ENCODE data around the gene NFATC2.
"Not testable (repeated sequence)": the region's sequence is repeated elsewhere in the genome, so short reads cannot be mapped to it uniquely, and the experiment has no call there.

NFATC2 gene

GRCh38 chr20:51540580-51540979, 1.9 kb downstream of the NFATC2 start:
- POLR2A ChIA-PET: interaction anchor here (1.0 kb wide), 1 partner anchor 84 kb away, joined by 3 read pairs; no protein-coding TSS in a partner anchor
- H3K27ac ChIP-seq (ENCODE audit: extremely low read depth, low read depth, low read length): no peak overlapping the region
- peaks cover 7% of the 10 kb centered on the region for H3K4me1 ChIP-seq (ENCODE audit: control insufficient read depth, insufficient read depth, low read length)
- CTCF ChIA-PET: interaction anchor here (0.6 to 1.6 kb wide), 3 partner anchors 10 to 407 kb away, joined by 3 to 4 read pairs (median 3); no protein-coding TSS in a partner anchor
- H3K9me3 ChIP-seq (ENCODE audit: control insufficient read depth, insufficient read depth, low read depth, low read length): no peaks in the 10 kb centered on the region
- H3K4me3 ChIP-seq (ENCODE audit: low read depth, low read length): no peak overlapping the region
- no peaks in the 10 kb centered on the region for H3K36me3 ChIP-seq (ENCODE audit: control insufficient read depth in 2 of 2, insufficient read depth in 1 of 2, low read length in 2 of 2)
- TF ChIP-seq ZNF133 (tag by site-specific recombination; IDR thresholded peaks at IDR 0.05) (no peak), ZFP69B (tag by site-specific recombination; IDR thresholded peaks at IDR 0.05) (no peak), ZNF169 (tag by site-specific recombination; IDR thresholded peaks at IDR 0.05) (no peak), ZNF768 (tag by site-specific recombination; IDR thresholded peaks at IDR 0.05) (no peak), ZBTB26 (tag by site-specific recombination; optimal IDR thresholded peaks at IDR 0.05) (no peak), ZNF837 (tag by site-specific recombination; IDR thresholded peaks at IDR 0.05) (no peak), PRDM10 (tag by site-specific recombination; IDR thresholded peaks at IDR 0.05) (no peak), ZNF2 (tag by site-specific recombination; IDR thresholded peaks at IDR 0.05) (no peak), ZNF157 (tag by site-specific recombination; IDR thresholded peaks at IDR 0.05) (no peak), ZNF404 (tag by site-specific recombination; IDR thresholded peaks at IDR 0.05) (no peak), BCL11B (tag by site-specific recombination; IDR thresholded peaks at IDR 0.05; ENCODE audit: low read depth) (no peak), ZNF354C (tag by site-specific recombination; IDR thresholded peaks at IDR 0.05; ENCODE audit: borderline replicate concordance, low read depth) (no peak), ZNF521 (tag by site-specific recombination; IDR thresholded peaks at IDR 0.05) (no peak), ZSCAN16 (tag by site-specific recombination; IDR thresholded peaks at IDR 0.05) (no peak), ZNF426 (tag by site-specific recombination; IDR thresholded peaks at IDR 0.05) (no peak), MEIS1 (CRISPR knock-in tag; IDR thresholded peaks at IDR 0.05; ENCODE audit: borderline replicate concordance) (no peak), ZNF362 (tag by site-specific recombination; IDR thresholded peaks at IDR 0.05) (no peak), ZNF623 (tag by site-specific recombination; IDR thresholded peaks at IDR 0.05) (no peak), SP2 (tag by site-specific recombination; IDR thresholded peaks at IDR 0.05) (no peak)
- TF ChIP-seq, protein P1, sequence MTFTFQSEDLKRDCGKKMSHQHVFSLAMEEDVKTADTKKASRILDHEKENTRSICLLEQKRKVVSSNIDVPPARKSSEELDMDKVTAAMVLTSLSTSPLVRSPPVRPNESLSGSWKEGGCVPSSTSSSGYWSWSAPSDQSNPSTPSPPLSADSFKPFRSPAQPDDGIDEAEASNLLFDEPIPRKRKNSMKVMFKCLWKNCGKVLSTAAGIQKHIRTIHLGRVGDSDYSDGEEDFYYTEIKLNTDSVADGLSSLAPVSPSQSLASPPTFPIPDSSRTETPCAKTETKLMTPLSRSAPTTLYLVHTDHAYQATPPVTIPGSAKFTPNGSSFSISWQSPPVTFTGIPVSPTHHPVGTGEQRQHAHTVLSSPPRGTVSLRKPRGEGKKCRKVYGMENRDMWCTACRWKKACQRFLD (tag by site-specific recombination; IDR thresholded peaks at IDR 0.05): no peak

DNA sequence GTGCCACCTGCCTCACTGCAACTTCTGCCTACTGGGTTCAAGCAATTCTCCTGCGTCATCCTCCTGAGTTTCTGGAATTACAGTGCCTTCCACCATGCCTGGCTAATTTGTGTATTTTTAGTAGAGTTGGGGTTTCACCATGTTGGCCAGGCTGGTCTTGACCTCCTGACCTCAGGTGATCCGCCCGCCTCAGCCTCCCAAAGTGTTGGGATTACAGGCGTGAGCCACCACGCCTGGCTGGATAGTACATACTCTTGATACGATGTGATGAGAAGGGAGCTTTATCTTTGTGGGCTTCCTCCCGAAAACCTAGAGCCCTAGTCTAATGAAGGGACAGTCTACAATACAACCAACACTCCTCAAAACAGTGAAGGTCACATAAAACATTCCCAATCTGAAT, 2.4 kb downstream of the NFATC2 start:
- H3K36me3 ChIP-seq (ENCODE audit: control insufficient read depth in 2 of 2, insufficient read depth in 1 of 2, low read length in 2 of 2); H3K4me3 ChIP-seq (ENCODE audit: low read depth, low read length); H3K27ac ChIP-seq (ENCODE audit: extremely low read depth, low read depth, low read length); H3K4me1 ChIP-seq (ENCODE audit: control insufficient read depth, insufficient read depth, low read length); H3K9me3 ChIP-seq (ENCODE audit: control insufficient read depth, insufficient read depth, low read depth, low read length); CTCF ChIA-PET: not testable (repeated sequence)
- POLR2A ChIA-PET: interaction anchor here (1.0 kb wide), 1 partner anchor 84 kb away, joined by 3 read pairs; no protein-coding TSS in a partner anchor

All from HEK293 (cell line).